ENCODE data around the gene UGT8.
A peak's percentile ranks its signal among the peaks of the same experiment; 100 is the strongest.

The UGT8 gene

DNA sequence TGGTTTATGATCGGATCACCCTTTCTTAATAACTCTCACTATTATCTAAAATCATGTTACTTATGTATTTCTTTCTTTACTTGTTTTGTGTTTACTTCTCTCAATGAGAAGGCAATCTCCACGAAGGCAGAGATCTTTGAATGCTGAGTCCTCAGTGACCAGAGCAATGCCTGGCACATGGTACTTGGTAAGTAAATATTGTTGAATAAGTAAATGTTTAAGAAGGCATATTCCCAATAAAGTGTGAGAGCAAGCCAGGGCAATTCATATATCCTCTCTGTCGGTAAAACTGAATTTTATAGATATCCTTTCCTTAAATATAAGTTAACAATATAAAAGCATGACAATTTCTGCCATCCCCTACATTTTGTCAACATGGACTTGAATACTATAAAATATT, 94.4 kb downstream of the UGT8 start:
- DNase-seq (ENCODE audit: low spot score), result no peak

DNA sequence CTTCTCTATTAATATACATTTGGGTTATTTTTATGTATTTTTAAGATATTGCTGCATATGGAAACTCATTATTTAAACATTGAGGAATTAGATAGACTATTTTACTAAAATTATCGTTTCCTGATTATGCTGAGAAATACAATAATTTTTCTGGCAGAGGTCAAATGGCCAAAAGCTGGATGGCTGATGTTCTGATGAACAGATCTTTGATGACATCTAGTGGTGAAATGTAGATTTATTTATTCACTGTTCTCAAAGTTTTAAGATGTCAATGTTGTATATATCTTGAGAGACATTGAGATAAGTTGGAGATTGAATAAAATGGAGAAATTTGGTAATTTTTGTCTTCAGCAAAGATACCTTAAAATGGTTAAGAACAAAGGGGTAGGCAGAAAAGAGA, 96.2 kb downstream of the UGT8 start:
- peak; percentile 17 for DNase-seq (ENCODE audit: low spot score)

DNA sequence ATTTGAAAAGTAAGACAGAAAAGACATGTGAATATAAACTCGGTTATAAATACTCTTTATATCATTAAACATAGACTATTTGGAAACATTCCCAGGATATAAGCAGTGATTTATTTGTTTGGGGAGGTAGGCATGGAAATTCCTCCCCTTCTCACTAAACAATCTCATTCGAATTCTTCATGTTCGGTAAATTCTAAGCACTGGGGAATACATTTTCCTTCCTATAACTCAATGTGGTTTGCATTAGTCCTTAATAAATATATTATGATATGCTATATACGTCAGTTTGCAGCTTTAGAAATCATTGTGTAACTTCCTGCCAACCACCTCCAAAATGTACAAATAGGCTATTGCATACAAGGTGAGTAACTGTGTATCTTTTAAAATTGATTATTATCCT, 99.6 kb downstream of the UGT8 start:
- no peak for DNase-seq (ENCODE audit: low spot score)

DNA sequence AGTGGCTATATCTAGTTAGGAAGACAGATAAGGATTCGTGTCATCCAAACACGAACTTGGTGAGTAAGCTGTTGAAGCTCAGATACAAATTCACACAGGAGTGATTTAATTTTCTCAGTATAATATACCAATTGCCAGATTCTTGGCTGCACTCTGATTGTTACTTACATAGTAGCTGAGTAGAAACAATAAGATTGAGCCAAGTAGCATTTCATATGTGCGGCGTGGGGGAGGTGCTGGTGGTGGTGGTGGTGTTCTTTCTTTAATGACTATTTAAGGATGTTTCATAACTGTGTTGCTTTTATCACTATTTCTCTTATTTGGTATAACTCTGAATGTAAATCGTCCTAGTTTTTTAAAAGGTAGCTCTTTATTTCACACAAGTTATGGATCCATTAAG, 102.9 kb downstream of the UGT8 start:
- no peak for DNase-seq (ENCODE audit: low spot score)

DNA sequence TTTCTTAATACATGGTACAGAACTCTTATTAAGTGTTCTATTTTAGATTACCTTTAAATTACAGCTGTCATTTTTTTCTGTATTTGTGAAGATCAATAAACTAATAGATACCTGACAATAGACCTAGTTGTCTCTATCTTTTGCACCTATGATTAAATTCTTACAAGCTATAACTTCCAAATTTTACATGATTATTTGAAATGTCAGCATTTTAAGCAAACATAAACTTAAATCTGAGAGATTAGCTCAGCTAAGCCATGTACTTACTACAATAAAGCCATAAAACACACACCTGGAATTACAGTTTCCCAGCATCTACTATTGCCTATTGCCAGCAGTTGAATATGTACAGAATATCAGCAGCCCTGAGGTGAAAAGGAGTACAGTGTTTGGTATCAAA, 118.8 kb downstream of the UGT8 start:
- DNase-seq (ENCODE audit: low spot score), result no peak

DNA sequence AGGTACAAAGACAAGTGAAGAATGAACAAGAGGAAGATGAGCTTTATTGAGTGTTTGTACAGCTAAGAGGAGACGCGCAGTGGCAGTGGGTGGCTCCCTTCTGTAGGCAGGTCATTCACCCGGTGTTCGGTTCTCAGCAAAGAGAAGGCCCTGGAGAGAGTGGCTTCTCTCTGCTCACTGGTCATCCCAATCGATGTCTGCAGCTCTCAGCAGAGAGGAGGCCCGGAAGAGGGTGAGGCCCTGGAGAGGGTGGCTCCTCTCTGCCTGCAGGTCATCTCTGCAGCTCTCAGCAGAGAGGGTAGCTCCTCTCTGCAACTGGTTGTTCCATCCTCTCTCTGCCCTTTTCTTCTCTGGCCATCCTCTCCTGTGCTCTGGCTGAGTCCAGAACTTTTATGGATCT, 126.5 kb downstream of the UGT8 start:
- no peak for DNase-seq (ENCODE audit: low spot score)

DNA sequence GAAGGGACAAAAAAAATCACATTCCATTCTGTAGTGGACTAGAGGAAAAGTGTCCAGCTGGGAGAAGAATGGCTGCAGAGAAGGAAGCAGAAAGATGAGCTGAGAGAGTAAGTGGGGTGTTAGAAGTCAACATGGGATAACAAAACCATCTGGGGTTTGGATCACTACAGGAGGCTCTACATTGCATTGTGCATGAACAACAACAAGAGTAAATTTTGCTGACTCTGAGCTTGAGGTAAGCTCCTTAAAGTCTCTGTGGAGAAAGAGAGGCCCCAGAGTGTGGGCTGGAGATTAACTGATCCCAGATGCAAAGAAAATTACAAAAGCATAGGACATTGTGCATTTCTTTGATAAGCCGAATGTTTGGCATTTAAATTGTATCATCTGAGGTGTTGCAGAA, 128.9 kb downstream of the UGT8 start:
- no peak for DNase-seq (ENCODE audit: low spot score)

Data from AG08395 (cell line).